ENCODE data around the gene ACOT8.
"Not testable (repeated sequence)": the region's sequence is repeated elsewhere in the genome, so short reads cannot be mapped to it uniquely, and the experiment has no call there.

GRCh38 chr20:45829673-45830106, 27.5 kb downstream of the ACOT8 start:
- TF ChIP-seq CTCF (optimal IDR thresholded peaks at IDR 0.05 in 1 of 3, IDR thresholded peaks at IDR 0.05 in 1 of 3, conservative IDR thresholded peaks at IDR 0.05 in 1 of 3; ENCODE audit: extremely low read depth in 1 of 3, insufficient read depth in 2 of 3, low read length in 3 of 3); EZH2 (IDR thresholded peaks at IDR 0.05; ENCODE audit: low read length): not testable (repeated sequence)
